ENCODE measurements around the gene PSAPL1.
"Not testable (repeated sequence)": the region's sequence is repeated elsewhere in the genome, so short reads cannot be mapped to it uniquely, and the experiment has no call there.

The PSAPL1 gene

DNA sequence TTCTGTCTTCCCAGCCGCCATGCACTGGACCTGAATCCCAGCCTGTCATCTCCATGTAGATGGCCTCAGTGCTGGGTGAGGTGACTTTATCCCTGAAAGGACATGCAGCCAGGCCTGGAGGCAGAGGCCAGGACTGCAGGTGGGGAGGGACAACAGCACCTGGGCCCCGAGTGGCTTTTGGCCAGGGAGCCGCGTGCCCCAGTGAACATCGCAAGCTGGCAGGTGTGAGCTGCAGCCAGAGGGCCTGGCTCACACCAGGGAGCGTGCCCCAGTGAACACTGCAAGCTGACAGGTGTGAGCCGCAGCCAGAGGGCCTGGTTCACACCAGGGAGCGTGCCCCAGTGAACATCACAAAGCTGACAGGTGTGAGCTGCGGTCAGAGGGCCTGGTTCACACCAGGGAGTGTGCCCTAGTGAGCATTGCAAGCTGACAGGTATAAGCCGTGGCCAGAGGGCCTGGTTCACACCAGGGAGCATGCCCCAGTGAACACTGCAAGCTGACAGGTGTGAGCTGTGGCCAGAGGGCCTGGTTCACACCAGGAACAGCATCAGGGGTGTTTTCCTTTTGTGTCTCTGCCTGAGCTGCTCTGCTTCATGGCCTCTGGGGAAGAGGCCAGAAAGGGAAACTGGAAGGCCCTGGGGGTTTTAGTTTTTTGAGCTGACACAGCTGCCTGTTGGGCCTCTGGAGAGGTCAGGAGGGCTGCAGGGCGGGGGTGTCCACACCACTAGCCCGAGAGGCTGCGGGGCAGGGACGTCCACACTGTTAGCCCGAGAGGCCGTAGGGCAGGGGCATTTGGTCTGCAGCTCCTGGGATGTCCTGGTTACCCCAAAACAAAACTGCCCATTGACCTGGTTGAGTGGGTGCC lies 22.7 kb upstream of the PSAPL1 start:
- ChIA-PET CTCF (no interaction called here), POLR2A (interaction anchor here (0.6 kb wide), 1 partner anchor 47 kb away, joined by 4 read pairs; no protein-coding TSS in a partner anchor)
- TF ChIP-seq, protein P1, sequence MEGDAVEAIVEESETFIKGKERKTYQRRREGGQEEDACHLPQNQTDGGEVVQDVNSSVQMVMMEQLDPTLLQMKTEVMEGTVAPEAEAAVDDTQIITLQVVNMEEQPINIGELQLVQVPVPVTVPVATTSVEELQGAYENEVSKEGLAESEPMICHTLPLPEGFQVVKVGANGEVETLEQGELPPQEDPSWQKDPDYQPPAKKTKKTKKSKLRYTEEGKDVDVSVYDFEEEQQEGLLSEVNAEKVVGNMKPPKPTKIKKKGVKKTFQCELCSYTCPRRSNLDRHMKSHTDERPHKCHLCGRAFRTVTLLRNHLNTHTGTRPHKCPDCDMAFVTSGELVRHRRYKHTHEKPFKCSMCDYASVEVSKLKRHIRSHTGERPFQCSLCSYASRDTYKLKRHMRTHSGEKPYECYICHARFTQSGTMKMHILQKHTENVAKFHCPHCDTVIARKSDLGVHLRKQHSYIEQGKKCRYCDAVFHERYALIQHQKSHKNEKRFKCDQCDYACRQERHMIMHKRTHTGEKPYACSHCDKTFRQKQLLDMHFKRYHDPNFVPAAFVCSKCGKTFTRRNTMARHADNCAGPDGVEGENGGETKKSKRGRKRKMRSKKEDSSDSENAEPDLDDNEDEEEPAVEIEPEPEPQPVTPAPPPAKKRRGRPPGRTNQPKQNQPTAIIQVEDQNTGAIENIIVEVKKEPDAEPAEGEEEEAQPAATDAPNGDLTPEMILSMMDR (IDR thresholded peaks at IDR 0.05; ENCODE audit: control extremely low read depth, extremely low read depth, low read depth, missing control alignments), result no peak
- DNase-seq (ENCODE audit: extremely low spot score), result no peak

DNA sequence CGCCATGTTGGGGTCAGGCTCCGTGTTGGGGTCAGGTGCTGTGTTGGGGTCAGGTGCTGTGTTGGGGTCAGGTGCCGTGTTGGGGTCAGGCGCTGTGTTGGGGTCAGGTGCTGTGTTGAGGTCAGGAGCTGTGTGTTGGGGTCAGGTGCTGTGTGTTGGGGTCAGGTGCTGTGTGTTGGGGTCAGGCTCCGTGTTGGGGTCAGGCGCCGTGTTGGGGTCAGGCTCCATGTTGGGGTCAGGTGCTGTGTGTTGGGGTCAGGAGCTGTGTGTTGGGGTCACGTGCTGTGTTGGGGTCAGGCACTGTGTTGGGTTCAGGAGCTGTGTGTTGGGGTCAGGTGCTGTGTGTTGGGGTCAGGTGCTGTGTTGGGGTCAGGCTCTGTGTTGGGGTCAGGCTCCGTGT lies 18.1 kb upstream of the PSAPL1 start:
- DNase-seq (ENCODE audit: extremely low spot score); POLR2A ChIA-PET; CTCF ChIA-PET: not testable (repeated sequence)

DNA sequence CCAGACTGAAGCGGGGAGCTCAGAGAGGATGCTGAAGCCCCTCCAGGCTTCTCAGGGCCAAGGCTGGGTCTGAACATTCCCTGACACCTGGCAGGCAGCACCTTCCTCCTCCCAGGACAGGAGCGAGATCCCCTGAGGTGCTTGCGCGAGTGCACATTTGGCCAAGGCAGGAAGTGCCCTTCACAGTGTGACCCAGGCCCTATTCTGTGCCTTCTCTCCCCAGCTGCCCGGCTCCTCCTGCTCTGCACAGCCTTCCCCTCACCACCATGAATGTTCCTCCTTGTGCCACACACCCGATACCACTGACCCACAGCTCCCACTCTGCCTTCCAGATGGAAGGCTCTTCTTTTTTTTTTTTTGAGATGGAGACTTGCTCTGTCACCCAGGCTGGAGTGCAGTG lies 17.1 kb upstream of the PSAPL1 start:
- ChIA-PET POLR2A (no interaction called here), CTCF (no interaction called here)
- no peak for DNase-seq (ENCODE audit: extremely low spot score)
- TF ChIP-seq, protein P1 (IDR thresholded peaks at IDR 0.05; ENCODE audit: control extremely low read depth, extremely low read depth, low read depth, missing control alignments), result no peak

DNA sequence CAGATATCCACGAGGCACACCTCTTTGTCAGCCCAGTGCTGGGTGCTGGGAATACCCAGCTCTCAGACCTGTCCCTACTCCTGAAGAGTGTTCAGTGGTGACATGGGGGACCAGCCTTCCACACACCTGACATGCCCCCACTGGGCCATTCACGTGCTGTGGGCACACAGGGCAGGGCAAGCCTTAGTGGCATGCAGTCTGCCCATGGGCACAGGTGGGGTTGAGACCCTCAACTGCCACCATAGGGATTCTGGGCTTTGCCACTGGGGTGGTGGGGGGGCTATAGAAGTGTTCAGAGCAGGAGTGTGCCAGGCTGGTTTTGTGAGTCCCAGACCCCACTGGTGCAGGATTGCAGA lies 16.7 kb upstream of the PSAPL1 start:
- ChIA-PET POLR2A (no interaction called here), CTCF (no interaction called here)
- no peak for DNase-seq (ENCODE audit: extremely low spot score)
- TF ChIP-seq, protein P1 (IDR thresholded peaks at IDR 0.05; ENCODE audit: control extremely low read depth, extremely low read depth, low read depth, missing control alignments), result no peak

DNA sequence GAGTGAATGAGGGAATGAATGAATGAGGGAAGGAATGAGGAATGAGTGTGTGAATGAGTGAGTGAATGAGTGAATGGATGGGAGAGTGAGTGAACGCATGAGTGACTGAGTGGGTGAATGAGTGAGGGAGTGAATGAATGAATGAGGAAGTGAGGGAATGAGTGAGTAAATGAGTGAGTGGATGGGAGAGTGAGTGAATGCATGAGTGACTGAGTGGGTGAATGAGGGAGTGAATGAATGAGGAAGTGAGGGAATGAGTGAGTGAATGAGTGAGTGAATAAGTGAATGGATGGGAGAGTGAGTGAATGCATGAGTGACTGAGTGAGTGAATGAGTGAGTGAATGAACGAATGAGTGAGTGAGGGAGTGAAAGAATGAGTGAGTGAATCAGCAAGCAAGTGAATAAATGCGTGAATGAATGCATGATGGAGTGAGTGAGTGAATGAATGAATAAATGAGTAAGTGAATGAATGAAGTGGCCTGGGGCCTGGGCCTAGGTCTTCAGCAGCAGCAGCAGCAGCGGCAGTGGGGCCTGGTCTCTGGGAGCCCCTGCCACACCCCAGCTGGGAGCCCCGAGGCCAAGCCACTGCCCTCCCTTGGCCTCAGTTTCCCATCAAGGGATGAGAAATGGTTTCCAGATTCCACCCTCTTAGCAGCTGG lies 16.2 kb upstream of the PSAPL1 start:
- ChIA-PET POLR2A (no interaction called here), CTCF (no interaction called here)
- DNase-seq (ENCODE audit: extremely low spot score), result no peak
- TF ChIP-seq, protein P1 (IDR thresholded peaks at IDR 0.05; ENCODE audit: control extremely low read depth, extremely low read depth, low read depth, missing control alignments), result no peak

DNA sequence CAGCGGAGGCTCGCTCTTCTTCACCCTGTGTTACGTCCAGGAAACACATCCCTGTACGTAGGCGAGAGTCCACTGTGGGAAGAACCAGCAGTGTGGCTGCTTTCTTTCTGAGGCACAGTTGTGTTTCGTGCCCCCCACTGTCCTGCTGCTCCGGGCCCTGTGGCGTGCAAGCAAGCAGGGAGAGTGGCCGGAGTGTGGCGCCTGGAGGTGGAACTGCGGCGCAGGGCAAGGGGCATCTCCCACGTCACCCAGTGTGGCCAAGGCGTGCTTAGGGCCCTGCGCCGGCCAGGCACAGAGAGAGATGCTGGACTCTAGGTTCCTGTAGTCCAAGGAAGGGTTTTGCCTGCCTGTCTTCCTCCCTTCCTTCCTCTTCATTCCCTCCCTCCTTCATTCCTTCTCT lies 13.3 kb upstream of the PSAPL1 start:
- ChIA-PET CTCF (no interaction called here), POLR2A (no interaction called here)
- DNase-seq (ENCODE audit: extremely low spot score), result no peak
- TF ChIP-seq, protein P1 (IDR thresholded peaks at IDR 0.05; ENCODE audit: control extremely low read depth, extremely low read depth, low read depth, missing control alignments), result no peak

DNA sequence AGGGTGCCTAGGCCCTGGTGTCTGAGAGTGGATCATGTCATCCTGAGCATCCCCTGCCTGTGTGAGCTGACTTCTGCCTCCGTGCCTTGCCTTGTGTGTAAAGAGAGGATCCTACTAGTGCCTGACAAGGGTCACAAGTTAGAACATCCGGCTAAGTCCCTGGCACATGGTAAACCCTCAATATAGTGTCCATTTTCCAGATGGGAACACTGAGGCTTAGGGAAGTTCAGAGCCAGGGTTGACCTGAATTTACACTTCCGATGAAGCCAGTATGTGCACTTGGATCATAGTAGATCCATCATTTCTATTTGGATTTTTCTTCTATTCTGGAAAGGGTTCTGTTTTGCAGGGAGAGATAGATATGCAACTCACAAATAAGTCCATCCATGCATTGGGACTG lies 12.5 kb upstream of the PSAPL1 start:
- DNase-seq (ENCODE audit: extremely low spot score), result no peak
- CTCF ChIA-PET, result no interaction called here
- POLR2A ChIA-PET, result no interaction called here
- TF ChIP-seq, protein P1 (IDR thresholded peaks at IDR 0.05; ENCODE audit: control extremely low read depth, extremely low read depth, low read depth, missing control alignments), result no peak

Data from GM10248 (cell line).